HepG2 (cell line): Measurements from ENCODE around the gene MRPS34. TPM values are rescaled to one million over a fixed set of nuclear protein-coding genes. Genes with fewer than 3 reads are reported as not detected.
A peak's percentile ranks its signal among the peaks of the same experiment; 100 is the strongest.

ENCODE experiments used
- ATAC-seq: fragments of 200-7000 bp; cut with Tn5 transposase; 3 replicates; pipeline ENCODE4 v1.9.1; 2020; ENCODE audit warnings: mild to moderate bottlenecking, moderate library complexity
- BruUV-seq: library from RNA; stranded (reverse); fragments of 400-500 nt; replicated peaks from 2 replicates; lab custom pipeline; 2021; lab: Mats Ljungman, UMichigan
- CTCF ChIA-PET: fragments of 300-600 bp; formaldehyde crosslinking; extraction: SDS; loops from one replicate; lab custom pipeline; 2021; ENCODE audit warnings: low total read pairs, inconsistent platforms, low intra/inter-chr PET ratio; lab: Yijun Ruan, JAX
- POLR2A ChIA-PET: fragments of 350-600 bp; sonication (Branson Sonifier 250); formaldehyde crosslinking; loops from one replicate; lab custom pipeline; 2020; ENCODE audit warnings: antibody characterized with exemption, inconsistent platforms; lab: Yijun Ruan, JAX
- DNase-seq: peaks from one replicate; pipeline ENCODE4 v3.0.0-alpha.2; 2015; ENCODE audit warnings: low spot score
- FAIRE-seq: peaks from 3 replicates; lab custom pipeline; 2011; peaks lifted over from hg19 to GRCh38; lab: Jason Lieb, UNC
- H2AFZ ChIP-seq: one replicate; pipeline ENCODE4 v1.6.1; 2011; ENCODE audit warnings: low read length, inconsistent platforms
- H3K27ac ChIP-seq: fragments of 300-600 bp; 3 replicates; pipeline ENCODE4 v1.8.0; 2011; ENCODE audit warnings: mixed run types, mild to moderate bottlenecking, mixed read lengths, low read length, inconsistent platforms; ENCODE audit not compliant: insufficient read depth; ENCODE audit errors: extremely low read length
- H3K27me3 ChIP-seq, 2 experiments: fragments of 200-600 bp in 1 of 2; 2 replicates in 1 of 2; 3 replicates in 1 of 2; pipeline versions ENCODE4 v1.6.0 to v1.8.0; 2011; ENCODE audit warnings: low read length in 2 of 2, mild to moderate bottlenecking in 2 of 2, moderate library complexity in 2 of 2, inconsistent platforms in 1 of 2; ENCODE audit not compliant: insufficient read depth in 2 of 2, control insufficient read depth in 1 of 2
- H3K36me3 ChIP-seq, 2 experiments: fragments of 200-600 bp in 1 of 2; replicated peaks in 1 of 2; 2 replicates in 1 of 2; 3 replicates in 1 of 2; pipeline versions ENCODE4 v1.5.1 to v1.8.0; 2011; ENCODE audit warnings: low read length in 2 of 2, inconsistent platforms in 1 of 2; ENCODE audit not compliant: insufficient read depth in 2 of 2, control insufficient read depth in 1 of 2
- H3K4me1 ChIP-seq: 2 replicates; pipeline ENCODE4 v1.5.1; 2012; ENCODE audit warnings: low read length, inconsistent platforms; ENCODE audit not compliant: insufficient read depth
- H3K4me2 ChIP-seq: 2 replicates; pipeline ENCODE4 v1.6.0; 2011; ENCODE audit warnings: low read depth, low read length, inconsistent platforms
- H3K4me3 ChIP-seq, 3 experiments: fragments of 200-600 bp in 1 of 3; sonication (generic), shearing (Covaris generic) in 1 of 3; replicated peaks in 1 of 3; 2 replicates each; pipeline ENCODE4 v1.5.1; 2011 to 2016; ENCODE audit warnings: low read length in 3 of 3, inconsistent platforms in 2 of 3, low read depth in 2 of 3, mild to moderate bottlenecking in 2 of 3, control low read depth in 1 of 3, mixed read lengths in 1 of 3; ENCODE audit not compliant: insufficient read depth in 1 of 3
- H3K79me2 ChIP-seq: one replicate; pipeline ENCODE4 v1.6.1; 2011; ENCODE audit warnings: low read length, inconsistent platforms; ENCODE audit not compliant: insufficient read depth
- H3K9ac ChIP-seq: 2 replicates; pipeline ENCODE4 v1.6.0; 2011; ENCODE audit warnings: mild to moderate bottlenecking, low read depth, low read length, inconsistent platforms; ENCODE audit not compliant: insufficient read depth
- H3K9me3 ChIP-seq: 2 replicates; pipeline ENCODE4 v1.5.1; 2012; ENCODE audit warnings: mild to moderate bottlenecking, low read length
- H4K20me1 ChIP-seq: 2 replicates; pipeline ENCODE4 v1.6.0; 2011; ENCODE audit warnings: inconsistent platforms, mild to moderate bottlenecking, low read length, moderate library complexity; ENCODE audit not compliant: insufficient read depth
- AGO1 ChIP-seq: fragments of 200-400 bp; formaldehyde crosslinking; IDR thresholded peaks from 2 replicates; pipeline ENCODE4 v1.6.1; 2017; ENCODE audit warnings: mild to moderate bottlenecking, low read depth, low read length, moderate library complexity; ENCODE audit not compliant: poor library complexity, severe bottlenecking
- AGO2 ChIP-seq: fragments of 200-400 bp; formaldehyde crosslinking; optimal IDR thresholded peaks from 2 replicates; pipeline ENCODE3; 2017; ENCODE audit warnings: mild to moderate bottlenecking, low read depth, low read length, moderate library complexity
- CENPT ChIP-seq: sonication (generic); formaldehyde crosslinking; IDR thresholded peaks from 2 replicates; pipeline ENCODE4 v1.8.0; 2022; ENCODE audit warnings: low read depth, mild to moderate bottlenecking, moderate library complexity, missing genetic modification reagents
- ELF1 ChIP-seq: sonication (generic); formaldehyde crosslinking; IDR thresholded peaks from 2 replicates; pipeline ENCODE4 v1.4.0; 2020; ENCODE audit warnings: missing genetic modification reagents
- HIVEP1 ChIP-seq: sonication (generic); formaldehyde crosslinking; IDR thresholded peaks from 2 replicates; pipeline ENCODE4 v1.4.0; 2020; ENCODE audit warnings: mild to moderate bottlenecking, missing genetic modification reagents
- MBNL3 ChIP-seq: fragments of 250-450 bp; sonication (Bioruptor Pico); conservative IDR thresholded peaks from 2 replicates; pipeline ENCODE4 v1.8.0; 2022; ENCODE audit warnings: mild to moderate bottlenecking, inconsistent platforms
- PCBP1 ChIP-seq: fragments of 200-400 bp; formaldehyde crosslinking; IDR thresholded peaks from 2 replicates; pipeline ENCODE4 v1.6.1; 2017; ENCODE audit warnings: mild to moderate bottlenecking, low read depth, low read length, borderline replicate concordance
- POLR2A ChIP-seq, 2 experiments: IDR thresholded peaks; 2 replicates each; pipeline ENCODE4 v1.6.1; 2011; ENCODE audit warnings: low read depth in 2 of 2, low read length in 2 of 2, mild to moderate bottlenecking in 1 of 2, moderate library complexity in 1 of 2; ENCODE audit not compliant: insufficient read depth in 1 of 2
- POLR2G ChIP-seq: fragments of 200-400 bp; formaldehyde crosslinking; IDR thresholded peaks from 2 replicates; pipeline ENCODE4 v1.6.1; 2018; ENCODE audit warnings: mild to moderate bottlenecking, low read depth, low read length, moderate library complexity
- PRMT3 ChIP-seq: sonication (generic); formaldehyde crosslinking; IDR thresholded peaks from 2 replicates; pipeline ENCODE4 v1.8.1; 2022; ENCODE audit warnings: low read depth, mild to moderate bottlenecking, moderate library complexity, missing genetic modification reagents, borderline replicate concordance
- RBFOX2 ChIP-seq: fragments of 200-400 bp; formaldehyde crosslinking; IDR thresholded peaks from 2 replicates; pipeline ENCODE4 v1.6.1; 2017; ENCODE audit warnings: low read depth, mild to moderate bottlenecking, low read length
- SSRP1 ChIP-seq: IDR thresholded peaks from 2 replicates; pipeline ENCODE4 v1.6.1; 2016; ENCODE audit warnings: control low read depth
- TEAD3 ChIP-seq: optimal IDR thresholded peaks from 2 replicates; pipeline ENCODE3; 2016; ENCODE audit warnings: borderline replicate concordance
- ZNF354B ChIP-seq: sonication (generic); formaldehyde crosslinking; IDR thresholded peaks from 2 replicates; pipeline ENCODE4 v1.8.0; 2022; ENCODE audit warnings: mild to moderate bottlenecking, missing genetic modification reagents
- ZNF570 ChIP-seq: sonication (generic); formaldehyde crosslinking; IDR thresholded peaks from 2 replicates; pipeline ENCODE4 v1.4.0; 2020; ENCODE audit warnings: mild to moderate bottlenecking, missing genetic modification reagents, borderline replicate concordance
- ZNF672 ChIP-seq: sonication (generic); formaldehyde crosslinking; IDR thresholded peaks from 2 replicates; pipeline ENCODE4 v1.8.1; 2022; ENCODE audit warnings: missing genetic modification reagents
- ZNF839 ChIP-seq: sonication (generic); formaldehyde crosslinking; IDR thresholded peaks from 2 replicates; pipeline ENCODE4 v1.4.0; 2020; ENCODE audit warnings: missing genetic modification reagents, mild to moderate bottlenecking, borderline replicate concordance
- WGBS: methylation state at CpG from one replicate; pipeline ENCODE4 v1.1.6; 2017; ENCODE audit warnings: low lambda C conversion rate; 5-methylcytosine and 5-hydroxymethylcytosine counted together
- in situ Hi-C: cut with HindIII; loops from 2 replicates; pipeline ENCODE4 v1.10.0; 2017; ENCODE audit warnings: low pct_unique_long_range_greater_than_20kb; ENCODE audit not compliant: extremely low pct_ligation_motif_present
- intact Hi-C: fragments of 100-400 bp; cut with micrococcal nuclease; formaldehyde crosslinking; loops from one replicate; pipeline ENCODE4 v1.10.0; 2022; ENCODE audit not compliant: unreplicated experiment
- polyA plus RNA-seq, 8 experiments: library from polyadenylated mRNA; depleted of rRNA in 3 of 8; stranded (reverse) in 7 of 8; unstranded in 1 of 8; fragments of >200 nt; fragmentation: Illumina TruSeq in 4 of 8; extraction: Trizol in 4 of 8; gene quantifications; 2 replicates each; pipeline versions ENCODE4 v1.2.1 to v1.2.3, GENCODE V29; 2011 to 2016; ENCODE audit warnings: low read depth in 4 of 8, missing spikeins in 1 of 8, mixed read lengths in 1 of 8; ENCODE audit not compliant: insufficient read depth in 1 of 8
- total RNA-seq, 5 experiments: library from RNA; depleted of rRNA; stranded (reverse); fragments of >200 nt; fragmentation: Illumina TruSeq; extraction: Trizol; gene quantifications; 2 replicates each; pipeline ENCODE4 v1.2.3, GENCODE V29; 2016; ENCODE audit warnings: low read depth in 1 of 5
- TF ChIP-seq, protein P1 (sequence below): fragments of 450-650 bp; IDR thresholded peaks from 2 replicates; pipeline ENCODE4 v1.6.1; 2017
- TF ChIP-seq, protein P2 (sequence below): sonication (generic); formaldehyde crosslinking; IDR thresholded peaks from 2 replicates; pipeline ENCODE4 v1.5.1; 2020; ENCODE audit warnings: mild to moderate bottlenecking, missing genetic modification reagents, moderate library complexity

The MRPS34 gene
- total and polyA plus RNA-seq, 2 of the 13 experiments (the other 11 are each of a cell fraction or from before 2014, with no cell fraction given) = 63.5 to 131 TPM

DNA sequence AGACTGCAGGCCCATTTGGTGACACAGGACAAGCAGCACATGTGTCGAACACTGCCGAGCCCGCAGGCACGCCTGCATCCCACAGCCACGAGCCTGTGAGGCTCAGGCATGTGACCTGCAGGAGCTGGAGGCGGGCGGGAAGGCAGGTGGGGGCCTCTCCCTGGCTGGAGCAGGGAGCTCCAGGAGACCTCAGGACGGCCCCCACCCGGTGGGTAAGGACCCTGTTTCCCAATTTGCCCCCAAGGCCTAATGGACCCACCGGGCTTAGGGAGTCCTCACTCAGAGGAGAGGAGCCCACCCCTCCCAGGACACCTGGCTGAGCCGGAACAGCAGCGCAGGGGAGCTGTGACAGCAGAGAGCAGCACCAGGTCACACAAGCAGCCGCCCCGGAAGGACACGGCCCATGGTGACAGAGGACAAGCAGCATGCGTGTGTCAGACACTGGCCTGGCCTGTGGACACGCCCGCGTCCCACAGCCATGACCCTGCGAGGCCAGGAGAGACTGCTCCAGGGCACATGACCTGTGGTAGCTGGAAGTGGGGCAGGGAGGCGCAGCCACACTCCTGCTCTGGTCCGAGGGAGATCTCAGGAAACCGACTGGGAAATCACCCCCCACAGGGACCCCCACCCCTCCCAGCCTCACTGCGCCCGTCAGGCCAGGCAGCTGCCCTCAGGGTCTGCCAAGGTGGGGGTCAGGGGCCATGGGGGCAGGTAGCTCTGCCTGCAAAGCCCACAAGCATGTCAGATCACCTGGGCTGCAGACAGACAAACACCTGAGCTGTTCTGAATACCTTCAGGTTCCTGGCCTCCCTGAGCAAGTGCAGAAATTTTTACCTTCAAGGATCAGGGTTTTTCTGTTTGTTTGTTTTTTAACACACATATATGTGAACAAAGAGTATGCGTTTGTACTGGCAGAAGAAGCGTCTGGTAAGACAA lies 7.1 kb upstream of the MRPS34 start:
- Histone ChIP-seq H4K20me1 (peaks cover 4% of the 10 kb centered on the region; the same call in 1 of the 2 replicates), H3K4me2 (no peak overlapping the region), H3K36me3 (peaks cover 5 to 13% of the 10 kb centered on the region in 2 experiments; a peak in 3 of 5 replicates), H3K4me3 (no peak overlapping the region), H3K27ac (no peak overlapping the region), H2AFZ (no peak overlapping the region), H3K9me3 (no peaks in the 10 kb centered on the region), H3K27me3 (peaks cover 0 to 2% of the 10 kb centered on the region in 2 experiments; a peak in 1 of 5 replicates), H3K4me1 (peaks cover 23% of the 10 kb centered on the region), H3K9ac (no peak overlapping the region), H3K79me2 (peaks cover 19% of the 10 kb centered on the region)
- TF ChIP-seq CENPT (CRISPR knock-in tag) = no peak
- TF ChIP-seq AGO2 = peak; percentile 96
- no peak for TF ChIP-seq ZNF839
- no peak for TF ChIP-seq HIVEP1 (CRISPR knock-in tag)
- TF ChIP-seq POLR2G = 0 out of 2 replicates have a peak, but pooled peaks have one; percentile 41
- no peak for TF ChIP-seq ZNF672 (CRISPR knock-in tag)
- TF ChIP-seq ZNF354B (CRISPR knock-in tag) = no peak
- no peak for TF ChIP-seq PCBP1
- no peak for TF ChIP-seq TEAD3
- TF ChIP-seq ELF1 = no peak
- peak in 1 of 2 experiments; percentile 56; a peak in 2 of 4 replicates for TF ChIP-seq POLR2A (IDR thresholded peaks at IDR 0.05; ENCODE audit: insufficient read depth in 1 of 2, low read depth in 2 of 2, low read length in 2 of 2)
- TF ChIP-seq ZNF570 (CRISPR knock-in tag) = no peak
- TF ChIP-seq, protein P1, sequence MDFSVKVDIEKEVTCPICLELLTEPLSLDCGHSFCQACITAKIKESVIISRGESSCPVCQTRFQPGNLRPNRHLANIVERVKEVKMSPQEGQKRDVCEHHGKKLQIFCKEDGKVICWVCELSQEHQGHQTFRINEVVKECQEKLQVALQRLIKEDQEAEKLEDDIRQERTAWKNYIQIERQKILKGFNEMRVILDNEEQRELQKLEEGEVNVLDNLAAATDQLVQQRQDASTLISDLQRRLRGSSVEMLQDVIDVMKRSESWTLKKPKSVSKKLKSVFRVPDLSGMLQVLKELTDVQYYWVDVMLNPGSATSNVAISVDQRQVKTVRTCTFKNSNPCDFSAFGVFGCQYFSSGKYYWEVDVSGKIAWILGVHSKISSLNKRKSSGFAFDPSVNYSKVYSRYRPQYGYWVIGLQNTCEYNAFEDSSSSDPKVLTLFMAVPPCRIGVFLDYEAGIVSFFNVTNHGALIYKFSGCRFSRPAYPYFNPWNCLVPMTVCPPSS = no peak
- no peak for TF ChIP-seq MBNL3 (CRISPR knock-in tag)
- 0 out of 2 replicates have a peak, but pooled peaks have one; percentile 41 for TF ChIP-seq SSRP1
- TF ChIP-seq RBFOX2 = peak; percentile 75
- TF ChIP-seq PRMT3 = no peak
- peak; percentile 97 for TF ChIP-seq AGO1
- TF ChIP-seq, protein P2, sequence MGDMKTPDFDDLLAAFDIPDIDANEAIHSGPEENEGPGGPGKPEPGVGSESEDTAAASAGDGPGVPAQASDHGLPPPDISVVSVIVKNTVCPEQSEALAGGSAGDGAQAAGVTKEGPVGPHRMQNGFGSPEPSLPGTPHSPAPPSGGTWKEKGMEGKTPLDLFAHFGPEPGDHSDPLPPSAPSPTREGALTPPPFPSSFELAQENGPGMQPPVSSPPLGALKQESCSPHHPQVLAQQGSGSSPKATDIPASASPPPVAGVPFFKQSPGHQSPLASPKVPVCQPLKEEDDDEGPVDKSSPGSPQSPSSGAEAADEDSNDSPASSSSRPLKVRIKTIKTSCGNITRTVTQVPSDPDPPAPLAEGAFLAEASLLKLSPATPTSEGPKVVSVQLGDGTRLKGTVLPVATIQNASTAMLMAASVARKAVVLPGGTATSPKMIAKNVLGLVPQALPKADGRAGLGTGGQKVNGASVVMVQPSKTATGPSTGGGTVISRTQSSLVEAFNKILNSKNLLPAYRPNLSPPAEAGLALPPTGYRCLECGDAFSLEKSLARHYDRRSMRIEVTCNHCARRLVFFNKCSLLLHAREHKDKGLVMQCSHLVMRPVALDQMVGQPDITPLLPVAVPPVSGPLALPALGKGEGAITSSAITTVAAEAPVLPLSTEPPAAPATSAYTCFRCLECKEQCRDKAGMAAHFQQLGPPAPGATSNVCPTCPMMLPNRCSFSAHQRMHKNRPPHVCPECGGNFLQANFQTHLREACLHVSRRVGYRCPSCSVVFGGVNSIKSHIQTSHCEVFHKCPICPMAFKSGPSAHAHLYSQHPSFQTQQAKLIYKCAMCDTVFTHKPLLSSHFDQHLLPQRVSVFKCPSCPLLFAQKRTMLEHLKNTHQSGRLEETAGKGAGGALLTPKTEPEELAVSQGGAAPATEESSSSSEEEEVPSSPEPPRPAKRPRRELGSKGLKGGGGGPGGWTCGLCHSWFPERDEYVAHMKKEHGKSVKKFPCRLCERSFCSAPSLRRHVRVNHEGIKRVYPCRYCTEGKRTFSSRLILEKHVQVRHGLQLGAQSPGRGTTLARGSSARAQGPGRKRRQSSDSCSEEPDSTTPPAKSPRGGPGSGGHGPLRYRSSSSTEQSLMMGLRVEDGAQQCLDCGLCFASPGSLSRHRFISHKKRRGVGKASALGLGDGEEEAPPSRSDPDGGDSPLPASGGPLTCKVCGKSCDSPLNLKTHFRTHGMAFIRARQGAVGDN = no peak
- WGBS = 99% methylated on average over 4 of the region's 27 CpGs
- DNase-seq = no peak
- in situ Hi-C loops = loop anchor here (5.0 kb wide), 1 partner anchor 42 kb away; no protein-coding TSS in a partner anchor
- no peak for ATAC-seq
- CTCF ChIA-PET = no interaction called here
- FAIRE-seq = no peak
- POLR2A ChIA-PET = interaction anchor here (1.2 to 1.6 kb wide), 4 partner anchors 14 to 160 kb away, joined by 3 to 5 read pairs (median 4); partner anchors contain the start of gene IGFALS
- BruUV-seq = TSS peak; percentile 49
- intact Hi-C loops = loop anchor here (5.0 kb wide), 1 partner anchor 47 kb away; the partner anchor contains the start of genes FAHD1 and HAGH
